PC-3 (cell line): ENCODE data around the gene PHC2. TPM values are rescaled to one million over a fixed set of nuclear protein-coding genes. Genes with fewer than 3 reads are reported as not detected.

Source experiments
- ATAC-seq: fragments of 200-7000 bp; cut with Tn5 transposase; 2 replicates; pipeline ENCODE4 v1.9.1; 2020; ENCODE audit warnings: mild to moderate bottlenecking, moderate library complexity
- BruUV-seq: library from RNA; stranded (reverse); fragments of 400-500 nt; replicated peaks from 2 replicates; lab custom pipeline; 2021; lab: Mats Ljungman, UMichigan
- CTCF ChIA-PET: fragments of 300-600 bp; sonication (Branson Sonifier 250); formaldehyde crosslinking; loops from one replicate; lab custom pipeline; 2022; ENCODE audit warnings: antibody characterized with exemption; lab: Charles Lee
- POLR2A ChIA-PET: fragments of 300-600 bp; sonication (Branson Sonifier 250); formaldehyde crosslinking; loops from one replicate; lab custom pipeline; 2022; ENCODE audit warnings: antibody characterized with exemption; ENCODE audit not compliant: unreplicated experiment; lab: Charles Lee
- DNase-seq: peaks from one replicate; pipeline ENCODE4 v3.0.0-alpha.2; 2015
- H2AFZ ChIP-seq: fragments of 300-600 bp; sonication (generic); 2 replicates; pipeline ENCODE4 v1.6.0; 2016; ENCODE audit warnings: antibody characterized with exemption, low read length
- H3F3A ChIP-seq: fragments of 300-600 bp; sonication (generic); one replicate; pipeline ENCODE4 v1.6.0; 2017; ENCODE audit warnings: antibody characterized with exemption, low read length, control low read depth, mild to moderate bottlenecking; ENCODE audit not compliant: unreplicated experiment
- H3K27ac ChIP-seq: fragments of 300-600 bp; sonication (generic); 2 replicates; pipeline ENCODE4 v1.5.1; 2016; ENCODE audit warnings: mild to moderate bottlenecking, low read length
- H3K27me3 ChIP-seq: fragments of 300-600 bp; sonication (generic); 2 replicates; pipeline ENCODE4 v1.6.1; 2016; ENCODE audit warnings: low read length, mixed read lengths
- H3K36me3 ChIP-seq: fragments of 300-600 bp; sonication (generic); 2 replicates; pipeline ENCODE4 v1.6.1; 2016; ENCODE audit warnings: low read depth, mixed run types, low read length, mixed read lengths
- H3K4me1 ChIP-seq: fragments of 300-600 bp; sonication (generic); 2 replicates; pipeline ENCODE4 v1.5.1; 2016; ENCODE audit warnings: low read length; ENCODE audit not compliant: insufficient read depth
- H3K4me2 ChIP-seq: fragments of 300-600 bp; sonication (generic); 2 replicates; pipeline ENCODE4 v1.6.0; 2016; ENCODE audit warnings: low read length
- H3K4me3 ChIP-seq: fragments of 300-600 bp; sonication (generic); 2 replicates; pipeline ENCODE4 v1.5.1; 2016; ENCODE audit warnings: mild to moderate bottlenecking, low read length, mixed read lengths
- H3K79me2 ChIP-seq: fragments of 300-600 bp; sonication (generic); 2 replicates; pipeline ENCODE4 v1.6.1; 2017; ENCODE audit warnings: low read length, mixed read lengths
- H3K9ac ChIP-seq: fragments of 300-600 bp; sonication (generic); 2 replicates; pipeline ENCODE4 v1.6.0; 2016; ENCODE audit warnings: mild to moderate bottlenecking, low read length
- H3K9me2 ChIP-seq: fragments of 300-600 bp; sonication (generic); replicated peaks from 2 replicates; pipeline ENCODE4 v1.6.1; 2016; ENCODE audit warnings: mixed run types, low read length, mixed read lengths
- H3K9me3 ChIP-seq: fragments of 300-600 bp; sonication (generic); 2 replicates; pipeline ENCODE4 v1.6.1; 2016; ENCODE audit warnings: low read length, mixed read lengths
- H4K20me1 ChIP-seq: fragments of 300-600 bp; sonication (generic); 2 replicates; pipeline ENCODE4 v1.6.1; 2016; ENCODE audit warnings: low read length, mixed read lengths
- EZH2 ChIP-seq: fragments of 300-600 bp; sonication (generic); IDR thresholded peaks from one replicate; pipeline ENCODE4 v1.6.1; 2017; ENCODE audit warnings: antibody characterized with exemption, mild to moderate bottlenecking, low read length; ENCODE audit not compliant: unreplicated experiment
- EZH2phosphoT487 ChIP-seq: fragments of 300-600 bp; sonication (generic); IDR thresholded peaks from 2 replicates; pipeline ENCODE4 v1.6.1; 2018; ENCODE audit warnings: mild to moderate bottlenecking, antibody characterized with exemption, low read length, borderline replicate concordance
- intact Hi-C: fragments of 100-400 bp; cut with micrococcal nuclease; formaldehyde crosslinking; loops from 2 replicates; pipeline ENCODE4 v1.9.0; 2023
- total RNA-seq: library from RNA; depleted of rRNA; stranded (reverse); fragments of >200 nt; gene quantifications from 2 replicates; pipeline ENCODE4 v1.2.3, GENCODE V29; 2014
- TF ChIP-seq, protein P1 (sequence below): fragments of 300-600 bp; sonication (generic); conservative IDR thresholded peaks from 2 replicates; pipeline ENCODE4 v1.5.1; 2017; ENCODE audit warnings: antibody characterized with exemption, low read depth, mild to moderate bottlenecking, low read length

Gene PHC2
- total RNA-seq, 1 experiment from 2014 or later = 134 TPM

DNA sequence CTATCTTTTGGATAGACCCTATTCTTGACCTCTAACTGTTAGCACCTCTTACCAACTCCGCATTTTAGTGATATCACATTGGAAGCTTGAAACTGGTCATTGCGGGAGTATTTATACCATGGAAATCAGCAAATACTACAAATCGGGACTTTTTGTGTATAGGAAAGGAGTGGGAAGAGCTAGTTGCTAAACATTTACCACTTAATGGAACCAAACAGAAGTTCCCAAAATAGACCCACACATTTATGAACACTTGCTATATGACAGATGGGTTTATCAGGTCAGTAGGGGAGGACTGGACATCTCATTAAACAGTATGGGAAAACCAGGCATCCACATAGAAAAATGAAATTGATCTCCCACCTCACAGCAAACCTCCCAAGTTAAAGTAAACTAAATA lies 29.4 kb downstream of the PHC2 start:
- H3K9ac ChIP-seq = no peak overlapping the region
- no peak overlapping the region for H3K27ac ChIP-seq
- peaks cover 57% of the 10 kb centered on the region for H3K79me2 ChIP-seq
- no peak overlapping the region for H2AFZ ChIP-seq
- no TSS peak for BruUV-seq
- TF ChIP-seq EZH2 (no peak), EZH2phosphoT487 (no peak)
- TF ChIP-seq, protein P1, sequence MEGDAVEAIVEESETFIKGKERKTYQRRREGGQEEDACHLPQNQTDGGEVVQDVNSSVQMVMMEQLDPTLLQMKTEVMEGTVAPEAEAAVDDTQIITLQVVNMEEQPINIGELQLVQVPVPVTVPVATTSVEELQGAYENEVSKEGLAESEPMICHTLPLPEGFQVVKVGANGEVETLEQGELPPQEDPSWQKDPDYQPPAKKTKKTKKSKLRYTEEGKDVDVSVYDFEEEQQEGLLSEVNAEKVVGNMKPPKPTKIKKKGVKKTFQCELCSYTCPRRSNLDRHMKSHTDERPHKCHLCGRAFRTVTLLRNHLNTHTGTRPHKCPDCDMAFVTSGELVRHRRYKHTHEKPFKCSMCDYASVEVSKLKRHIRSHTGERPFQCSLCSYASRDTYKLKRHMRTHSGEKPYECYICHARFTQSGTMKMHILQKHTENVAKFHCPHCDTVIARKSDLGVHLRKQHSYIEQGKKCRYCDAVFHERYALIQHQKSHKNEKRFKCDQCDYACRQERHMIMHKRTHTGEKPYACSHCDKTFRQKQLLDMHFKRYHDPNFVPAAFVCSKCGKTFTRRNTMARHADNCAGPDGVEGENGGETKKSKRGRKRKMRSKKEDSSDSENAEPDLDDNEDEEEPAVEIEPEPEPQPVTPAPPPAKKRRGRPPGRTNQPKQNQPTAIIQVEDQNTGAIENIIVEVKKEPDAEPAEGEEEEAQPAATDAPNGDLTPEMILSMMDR = no peak
- intact Hi-C loops = no loop called here
- ATAC-seq = no peak
- POLR2A ChIA-PET = no interaction called here
- peaks cover 20% of the 10 kb centered on the region for H3K36me3 ChIP-seq
- no peak for DNase-seq
- H3F3A ChIP-seq = no peaks in the 10 kb centered on the region
- no peak overlapping the region for H3K4me2 ChIP-seq
- peaks cover 9% of the 10 kb centered on the region; the same call in 1 of the 2 replicates for H4K20me1 ChIP-seq
- CTCF ChIA-PET = no interaction called here
- H3K27me3 ChIP-seq = no peaks in the 10 kb centered on the region
- H3K4me1 ChIP-seq = no peaks in the 10 kb centered on the region
- no peaks in the 10 kb centered on the region for H3K9me2 ChIP-seq
- no peak overlapping the region for H3K4me3 ChIP-seq
- H3K9me3 ChIP-seq = no peaks in the 10 kb centered on the region

DNA sequence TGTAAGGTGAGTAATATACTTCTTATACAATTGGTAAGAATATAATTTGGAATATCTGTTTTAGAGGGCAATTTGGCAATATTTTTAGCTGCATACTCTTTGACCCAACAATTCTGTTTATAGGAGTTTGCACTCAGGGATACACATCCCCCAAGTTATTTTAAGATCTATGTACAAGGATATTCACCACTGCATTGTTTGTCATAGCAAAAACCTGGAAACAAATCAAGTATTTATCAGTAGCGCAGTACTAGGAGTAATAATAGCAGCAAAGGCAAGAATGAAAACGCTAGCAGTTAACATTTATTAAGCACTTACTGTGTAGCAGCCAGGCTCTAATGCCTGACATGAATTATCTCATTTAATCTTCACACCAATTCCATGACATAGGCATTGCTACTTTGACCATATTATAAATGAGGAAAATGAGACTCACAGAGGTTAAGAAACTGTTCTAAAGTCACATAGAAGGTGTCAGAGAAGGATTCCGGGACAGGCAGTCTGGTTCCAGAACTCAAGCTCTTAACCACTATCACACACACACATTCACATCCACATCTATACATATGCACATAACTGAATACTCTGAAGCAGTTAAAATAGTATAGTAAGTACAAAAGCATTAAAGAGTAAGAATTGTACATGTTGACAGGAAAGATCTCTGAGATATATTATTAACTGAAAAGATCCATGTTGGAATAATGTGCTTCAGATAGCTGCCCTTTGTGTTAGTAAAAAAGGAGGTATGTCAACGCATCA lies 30.6 kb downstream of the PHC2 start:
- TF ChIP-seq EZH2phosphoT487 (no peak), EZH2 (no peak)
- TF ChIP-seq, protein P1 = no peak
- ChIA-PET POLR2A (no interaction called here), CTCF (no interaction called here)
- H3K4me1 ChIP-seq = no peaks in the 10 kb centered on the region
- H3K9ac ChIP-seq = no peak overlapping the region
- H3K27ac ChIP-seq = no peak overlapping the region
- 0 out of 2 replicates have a peak, but pooled peaks cover 3% of the 10 kb centered on the region for H4K20me1 ChIP-seq
- no peaks in the 10 kb centered on the region for H3F3A ChIP-seq
- H3K79me2 ChIP-seq = peaks cover 53% of the 10 kb centered on the region
- ATAC-seq (no peak), DNase-seq (no peak)
- H2AFZ ChIP-seq = no peak overlapping the region
- no TSS peak for BruUV-seq
- peaks cover 16% of the 10 kb centered on the region; the same call in 1 of the 2 replicates for H3K36me3 ChIP-seq
- H3K27me3 ChIP-seq = no peaks in the 10 kb centered on the region
- no peaks in the 10 kb centered on the region for H3K9me3 ChIP-seq
- intact Hi-C loops = no loop called here
- H3K4me2 ChIP-seq = no peak overlapping the region
- no peak overlapping the region for H3K4me3 ChIP-seq
- no peaks in the 10 kb centered on the region for H3K9me2 ChIP-seq

DNA sequence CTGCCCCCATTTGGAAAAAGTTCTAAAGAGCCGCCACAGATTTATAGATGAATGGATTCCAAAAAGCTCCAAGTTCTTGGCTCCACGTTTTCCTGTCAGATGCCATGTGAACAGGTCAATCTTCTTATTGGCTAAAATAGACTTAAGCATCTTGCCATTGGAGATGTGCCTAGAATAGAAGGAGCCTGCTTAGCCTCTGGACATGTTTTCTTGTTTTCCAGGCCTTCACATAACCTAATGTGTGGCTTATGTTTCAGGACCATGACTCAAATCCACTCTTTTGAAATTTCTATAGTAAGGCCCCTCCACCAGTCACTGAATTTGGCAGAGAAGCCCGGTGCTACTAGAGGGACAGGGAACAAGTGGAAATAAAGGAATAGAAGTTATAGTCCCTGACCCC lies 31.5 kb downstream of the PHC2 start:
- intact Hi-C loops = no loop called here
- Histone ChIP-seq H3K9me3 (no peaks in the 10 kb centered on the region), H4K20me1 (0 out of 2 replicates have a peak, but pooled peaks cover 3% of the 10 kb centered on the region), H2AFZ (no peak overlapping the region), H3K27me3 (no peaks in the 10 kb centered on the region), H3K9me2 (no peaks in the 10 kb centered on the region), H3K4me3 (no peak overlapping the region), H3K27ac (no peak overlapping the region), H3F3A (no peaks in the 10 kb centered on the region), H3K4me1 (no peaks in the 10 kb centered on the region), H3K4me2 (no peak overlapping the region), H3K9ac (no peak overlapping the region), H3K36me3 (peaks cover 16% of the 10 kb centered on the region; the same call in 1 of the 2 replicates), H3K79me2 (peaks cover 51% of the 10 kb centered on the region)
- DNase-seq (no peak), ATAC-seq (no peak)
- CTCF ChIA-PET = no interaction called here
- no peak for TF ChIP-seq EZH2
- TF ChIP-seq EZH2phosphoT487 = no peak
- TF ChIP-seq, protein P1 = no peak
- BruUV-seq = no TSS peak
- POLR2A ChIA-PET = no interaction called here
